ENCODE data around the gene IFITM1.

DNA sequence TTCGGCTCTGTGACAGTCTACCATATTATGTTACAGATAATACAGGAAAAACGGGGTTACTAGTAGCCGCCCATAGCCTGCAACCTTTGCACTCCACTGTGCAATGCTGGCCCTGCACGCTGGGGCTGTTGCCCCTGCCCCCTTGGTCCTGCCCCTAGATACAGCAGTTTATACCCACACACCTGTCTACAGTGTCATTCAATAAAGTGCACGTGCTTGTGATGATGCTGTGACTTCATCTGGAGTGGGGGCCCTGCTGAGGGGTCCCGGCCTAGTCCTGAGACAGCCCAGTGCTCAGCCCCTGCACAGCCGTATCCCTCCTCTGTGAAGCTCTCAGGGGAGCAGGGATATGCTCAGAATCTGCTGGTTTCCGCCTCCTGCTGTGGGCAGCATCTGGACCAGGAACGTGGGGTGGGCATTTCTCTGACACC is 1.2 kb downstream of the IFITM1 start:
- no peak for TF ChIP-seq POLR2A (IDR thresholded peaks at IDR 0.05)
- no peak for TF ChIP-seq EP300 (IDR thresholded peaks at IDR 0.05)
- TF ChIP-seq, protein P1, sequence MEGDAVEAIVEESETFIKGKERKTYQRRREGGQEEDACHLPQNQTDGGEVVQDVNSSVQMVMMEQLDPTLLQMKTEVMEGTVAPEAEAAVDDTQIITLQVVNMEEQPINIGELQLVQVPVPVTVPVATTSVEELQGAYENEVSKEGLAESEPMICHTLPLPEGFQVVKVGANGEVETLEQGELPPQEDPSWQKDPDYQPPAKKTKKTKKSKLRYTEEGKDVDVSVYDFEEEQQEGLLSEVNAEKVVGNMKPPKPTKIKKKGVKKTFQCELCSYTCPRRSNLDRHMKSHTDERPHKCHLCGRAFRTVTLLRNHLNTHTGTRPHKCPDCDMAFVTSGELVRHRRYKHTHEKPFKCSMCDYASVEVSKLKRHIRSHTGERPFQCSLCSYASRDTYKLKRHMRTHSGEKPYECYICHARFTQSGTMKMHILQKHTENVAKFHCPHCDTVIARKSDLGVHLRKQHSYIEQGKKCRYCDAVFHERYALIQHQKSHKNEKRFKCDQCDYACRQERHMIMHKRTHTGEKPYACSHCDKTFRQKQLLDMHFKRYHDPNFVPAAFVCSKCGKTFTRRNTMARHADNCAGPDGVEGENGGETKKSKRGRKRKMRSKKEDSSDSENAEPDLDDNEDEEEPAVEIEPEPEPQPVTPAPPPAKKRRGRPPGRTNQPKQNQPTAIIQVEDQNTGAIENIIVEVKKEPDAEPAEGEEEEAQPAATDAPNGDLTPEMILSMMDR (IDR thresholded peaks at IDR 0.05): no peak
